ENCODE results near the gene PTPN7. TPM values are rescaled to one million over a fixed set of nuclear protein-coding genes. Genes with fewer than 3 reads are reported as not detected.

The PTPN7 gene
- total and polyA plus RNA-seq, 2 donors (not counting 3 experiments of a cell fraction or from before 2014, with no cell fraction given): 0.86 to 1.8 TPM

- no peaks in the 10 kb centered on the region for H3K9me1 ChIP-seq (replicated peaks; ENCODE audit: control insufficient read depth, extremely low read depth, insufficient read depth, low read length)
- DNase-seq (ENCODE audit: low read depth, low spot score): peak; percentile 39
These were observed 15.9 kb downstream of the PTPN7 start, which contains the start of gene ARL8A for GRCh38 chr1:202144402-202145067. TSS of gene ARL8A (minus strand) at chr1:202144737. CDS start at chr1:202144572, 165 bp downstream.

GRCh38 chr1:202143768-202144401 lies 16.5 kb downstream of the PTPN7 start:
- H3K9ac ChIP-seq (replicated peaks; ENCODE audit: extremely low read depth, insufficient read depth, low read length): peak overlapping the region; percentile 81
- peak; percentile 30 for DNase-seq (ENCODE audit: low read depth, low spot score)
- H3K9me1 ChIP-seq (replicated peaks; ENCODE audit: control insufficient read depth, extremely low read depth, insufficient read depth, low read length): no peaks in the 10 kb centered on the region
- peak overlapping the region; percentile 96 for H2AFZ ChIP-seq (ENCODE audit: low read depth, low read length)
- peak overlapping the region; percentile 52 for H3K27ac ChIP-seq (ENCODE audit: insufficient read depth, low read depth, low read length)
- no peaks in the 10 kb centered on the region for H3K27me3 ChIP-seq (ENCODE audit: control insufficient read depth in 2 of 2, insufficient read depth in 2 of 2, low read length in 2 of 2)
- no peaks in the 10 kb centered on the region for H3K9me3 ChIP-seq (replicated peaks; ENCODE audit: control insufficient read depth, insufficient read depth, low read length)
- dilution Hi-C loops (cut with MboI; ENCODE audit: extremely low pct_ligation_motif_present, low sequenced_read_pairs) (no loop called here), intact Hi-C loops (cut with micrococcal nuclease) (loop anchor here (1.0 kb wide), 1 partner anchor 9 kb away; no protein-coding TSS in a partner anchor)
- H3K79me2 ChIP-seq (ENCODE audit: control insufficient read depth, insufficient read depth, low read length): peaks cover 51% of the 10 kb centered on the region
- FAIRE-seq: peak; percentile 72
- peaks cover 21% of the 10 kb centered on the region for H3K4me1 ChIP-seq (ENCODE audit: control insufficient read depth, extremely low read depth, insufficient read depth, low read length)
- POLR2A ChIA-PET: no interaction called here
- no TSS peak for BruUV-seq (replicated peaks)
- H4K20me1 ChIP-seq (replicated peaks; ENCODE audit: control insufficient read depth, extremely low read depth, insufficient read depth, low read length): peaks cover 6% of the 10 kb centered on the region
- H3K36me3 ChIP-seq (ENCODE audit: control insufficient read depth in 2 of 2, extremely low read depth in 1 of 2, insufficient read depth in 2 of 2, low read length in 2 of 2): peaks cover 0 to 2% of the 10 kb centered on the region in 2 experiments
- CTCF ChIA-PET: interaction anchor here (0.7 to 1.6 kb wide), 3 partner anchors 8 to 16 kb away, joined by 3 to 4 read pairs (median 4); partner anchors contain the start of gene PTPN7
- TF ChIP-seq CTCF (IDR thresholded peaks at IDR 0.05; ENCODE audit: extremely low read depth in 1 of 2, insufficient read depth in 1 of 2, low read depth in 1 of 2, low read length in 2 of 2) (no peak), POLR2AphosphoS5 (IDR thresholded peaks at IDR 0.05; ENCODE audit: insufficient read depth, low read depth, low read length) (peak; percentile 22)
- H3K4me2 ChIP-seq (ENCODE audit: insufficient read depth, low read length): peak overlapping the region; percentile 90
- peak overlapping the region; percentile 68 to 94 (median 77) for H3K4me3 ChIP-seq (replicated peaks in 1 of 3; ENCODE audit: insufficient read depth in 1 of 3, low read depth in 1 of 3, low read length in 3 of 3)

More at GRCh38 chr1:202144402-202145067, 15.9 kb downstream of the PTPN7 start, which contains the start of gene ARL8A:
- Histone ChIP-seq H3K27me3 (ENCODE audit: control insufficient read depth in 2 of 2, insufficient read depth in 2 of 2, low read length in 2 of 2) (no peaks in the 10 kb centered on the region), H4K20me1 (replicated peaks; ENCODE audit: control insufficient read depth, extremely low read depth, insufficient read depth, low read length) (peaks cover 6% of the 10 kb centered on the region), H2AFZ (ENCODE audit: low read depth, low read length) (peak within 1 kb of the TSS; percentile 96), H3K27ac (ENCODE audit: insufficient read depth, low read depth, low read length) (peak within 1 kb of the TSS; percentile 52), H3K4me3 (replicated peaks in 1 of 3; ENCODE audit: insufficient read depth in 1 of 3, low read depth in 1 of 3, low read length in 3 of 3) (peak within 1 kb of the TSS; percentile 68 to 94 (median 77)), H3K4me1 (ENCODE audit: control insufficient read depth, extremely low read depth, insufficient read depth, low read length) (peaks cover 21% of the 10 kb centered on the region), H3K9me3 (replicated peaks; ENCODE audit: control insufficient read depth, insufficient read depth, low read length) (no peaks in the 10 kb centered on the region), H3K4me2 (ENCODE audit: insufficient read depth, low read length) (peak within 1 kb of the TSS; percentile 92), H3K9ac (replicated peaks; ENCODE audit: extremely low read depth, insufficient read depth, low read length) (peak within 1 kb of the TSS; percentile 81), H3K79me2 (ENCODE audit: control insufficient read depth, insufficient read depth, low read length) (peaks cover 49% of the 10 kb centered on the region), H3K36me3 (ENCODE audit: control insufficient read depth in 2 of 2, extremely low read depth in 1 of 2, insufficient read depth in 2 of 2, low read length in 2 of 2) (peaks cover 0 to 2% of the 10 kb centered on the region in 2 experiments)
- intact Hi-C loops (cut with micrococcal nuclease): no loop called here
- CTCF ChIA-PET: interaction anchor here (1.3 to 1.6 kb wide), 2 partner anchors 10 to 16 kb away, joined by 4 read pairs; partner anchors contain the start of gene PTPN7
- dilution Hi-C loops (cut with MboI; ENCODE audit: extremely low pct_ligation_motif_present, low sequenced_read_pairs): no loop called here
- FAIRE-seq: peak; percentile 37
- BruUV-seq (replicated peaks): no TSS peak
- TF ChIP-seq EZH2 (IDR thresholded peaks at IDR 0.05; ENCODE audit: borderline replicate concordance, low read depth, low read length, severe bottlenecking) (no peak), POLR2AphosphoS5 (IDR thresholded peaks at IDR 0.05; ENCODE audit: insufficient read depth, low read depth, low read length) (peak; percentile 34), POLR2A (IDR thresholded peaks at IDR 0.05; ENCODE audit: low read depth, low read length) (peak; percentile 63)
- POLR2A ChIA-PET: no interaction called here

Data from endothelial cell of umbilical vein (primary cell).